Right lobe of liver (tissue), 6 donors: Measurements from ENCODE around the gene MFSD6. TPM values are rescaled to one million over a fixed set of nuclear protein-coding genes. Genes with fewer than 3 reads are reported as not detected.
"Not testable (repeated sequence)": the region's sequence is repeated elsewhere in the genome, so short reads cannot be mapped to it uniquely, and the experiment has no call there.

Experiments used
- ATAC-seq, 4 donors: fragments of 200-7000 bp; cut with Tn5 transposase; one replicate each; pipeline ENCODE4 v1.9.1; 2020; ENCODE audit warnings: mild to moderate bottlenecking in 4 of 4, moderate library complexity in 4 of 4
- DNase-seq, 3 donors: peaks; one replicate each; pipeline ENCODE4 v3.0.0-alpha.2; 2020
- H3K27ac ChIP-seq, 3 donors: fragments of 200-600 bp; one replicate each; pipeline ENCODE4 v1.8.0; 2022
- H3K27me3 ChIP-seq, 2 donors: fragments of 200-600 bp; one replicate each; pipeline ENCODE4 v1.8.0; 2022
- H3K36me3 ChIP-seq, 4 donors: fragments of 200-600 bp; sonication (generic) in 1 of 4; one replicate each; pipeline versions ENCODE4 v1.5.1 to v1.8.0; 2017 to 2022; ENCODE audit warnings: control low read depth in 1 of 4
- H3K4me1 ChIP-seq, 4 donors: fragments of 200-600 bp; sonication (generic) in 1 of 4; one replicate each; pipeline versions ENCODE4 v1.5.1 to v1.8.0; 2017 to 2022; ENCODE audit warnings: control low read depth in 1 of 4
- H3K4me3 ChIP-seq, 3 donors: fragments of 200-600 bp; one replicate each; pipeline ENCODE4 v1.8.0; 2022
- H3K9me3 ChIP-seq, 4 donors: fragments of 200-600 bp; sonication (generic) in 1 of 4; one replicate each; pipeline versions ENCODE4 v1.5.1 to v1.8.0; 2017 to 2022; ENCODE audit warnings: control low read depth in 1 of 4
- POLR2A ChIP-seq: fragments of 450-650 bp; IDR thresholded peaks from one replicate; pipeline ENCODE4 v1.6.1; 2017; ENCODE audit warnings: antibody characterized with exemption, mild to moderate bottlenecking
- WGBS: methylation state at CpG from one replicate; pipeline ENCODE4 v1.1.6; 2018; ENCODE audit warnings: low coverage, low lambda C conversion rate; ENCODE audit not compliant: insufficient coverage; ENCODE audit errors: missing lambda C conversion rate; 5-methylcytosine and 5-hydroxymethylcytosine counted together
- intact Hi-C, 2 donors: fragments of 100-400 bp; cut with DNase I; formaldehyde crosslinking; loops; one replicate each; pipeline versions ENCODE4 v1.11.2 to v1.14.1; 2022
- long read RNA-seq: library from polyadenylated mRNA; unstranded; transcript quantifications from one replicate; pipeline ENCODE4 v2.0.0, GENCODE V29; 2019
- total RNA-seq, 6 experiments: library from RNA; depleted of rRNA in 2 of 6; stranded (reverse); fragments of >200 nt in 2 of 6; fragmentation: NEBNext Ultra II Directional in 3 of 6; extraction: Animal tissue kit (Norgen Biotek cat#: 25700) in 3 of 6; gene quantifications; one replicate each; pipeline versions ENCODE4 v1.1.0 to v1.2.4, GENCODE V29; 2016 to 2023
- TF ChIP-seq, protein P1 (sequence below), 4 donors: fragments of 200-600 bp in 3 of 4; fragments of 450-650 bp in 1 of 4; IDR thresholded peaks; one replicate each; pipeline versions ENCODE4 v1.5.1 to v1.8.0; 2016 to 2022; ENCODE audit warnings: antibody characterized with exemption in 4 of 4, mild to moderate bottlenecking in 2 of 4
- donor health status: DM: no; HTN: yes; CAD: no.
- donor health status: DM: no; HTN: no; CAD: no.
- donor health status: DM: no; HTN: no; CAD: no.
- donor health status: DM: no; HTN: yes; CAD: no.
- donor health status: DM: no; HTN: yes; CAD: no.

Gene MFSD6
- total RNA-seq: 10 to 100 TPM in 1 of 6 experiments, 1 to 10 TPM in 5; 1.5 to 14.8 (median 4.1) TPM
- long read RNA-seq: 0 reads

GRCh38 chr2:190407662-190408537 is at the start of gene MFSD6:
Gene MFSD6, plus strand, starts transcription at chr2:190408355. Its CDS starts 27,675 bp downstream, at chr2:190436030.
- Histone ChIP-seq H3K27me3 (no peaks in the 10 kb centered on the region), H3K4me1 (peaks cover 0 to 8% (median 0%) of the 10 kb centered on the region in 4 donors), H3K9me3 (no peaks in the 10 kb centered on the region), H3K36me3 (no peaks in the 10 kb centered on the region), H3K27ac (peak within 1 kb of the TSS; percentile 11 to 57 (median 24)), H3K4me3 (peak within 1 kb of the TSS; percentile 56 to 76 (median 62))
- WGBS: 13% methylated on average over 19 of the region's 98 CpGs
- ATAC-seq (peak; percentile 84 to 89 (median 88)), DNase-seq (peak; percentile 63 to 73 (median 68))
- intact Hi-C loops: no loop called here
- TF ChIP-seq, protein P1, sequence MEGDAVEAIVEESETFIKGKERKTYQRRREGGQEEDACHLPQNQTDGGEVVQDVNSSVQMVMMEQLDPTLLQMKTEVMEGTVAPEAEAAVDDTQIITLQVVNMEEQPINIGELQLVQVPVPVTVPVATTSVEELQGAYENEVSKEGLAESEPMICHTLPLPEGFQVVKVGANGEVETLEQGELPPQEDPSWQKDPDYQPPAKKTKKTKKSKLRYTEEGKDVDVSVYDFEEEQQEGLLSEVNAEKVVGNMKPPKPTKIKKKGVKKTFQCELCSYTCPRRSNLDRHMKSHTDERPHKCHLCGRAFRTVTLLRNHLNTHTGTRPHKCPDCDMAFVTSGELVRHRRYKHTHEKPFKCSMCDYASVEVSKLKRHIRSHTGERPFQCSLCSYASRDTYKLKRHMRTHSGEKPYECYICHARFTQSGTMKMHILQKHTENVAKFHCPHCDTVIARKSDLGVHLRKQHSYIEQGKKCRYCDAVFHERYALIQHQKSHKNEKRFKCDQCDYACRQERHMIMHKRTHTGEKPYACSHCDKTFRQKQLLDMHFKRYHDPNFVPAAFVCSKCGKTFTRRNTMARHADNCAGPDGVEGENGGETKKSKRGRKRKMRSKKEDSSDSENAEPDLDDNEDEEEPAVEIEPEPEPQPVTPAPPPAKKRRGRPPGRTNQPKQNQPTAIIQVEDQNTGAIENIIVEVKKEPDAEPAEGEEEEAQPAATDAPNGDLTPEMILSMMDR (IDR thresholded peaks at IDR 0.05): peak in 2 of 4 donors; percentile 10 to 15
- no peak for TF ChIP-seq POLR2A

DNA sequence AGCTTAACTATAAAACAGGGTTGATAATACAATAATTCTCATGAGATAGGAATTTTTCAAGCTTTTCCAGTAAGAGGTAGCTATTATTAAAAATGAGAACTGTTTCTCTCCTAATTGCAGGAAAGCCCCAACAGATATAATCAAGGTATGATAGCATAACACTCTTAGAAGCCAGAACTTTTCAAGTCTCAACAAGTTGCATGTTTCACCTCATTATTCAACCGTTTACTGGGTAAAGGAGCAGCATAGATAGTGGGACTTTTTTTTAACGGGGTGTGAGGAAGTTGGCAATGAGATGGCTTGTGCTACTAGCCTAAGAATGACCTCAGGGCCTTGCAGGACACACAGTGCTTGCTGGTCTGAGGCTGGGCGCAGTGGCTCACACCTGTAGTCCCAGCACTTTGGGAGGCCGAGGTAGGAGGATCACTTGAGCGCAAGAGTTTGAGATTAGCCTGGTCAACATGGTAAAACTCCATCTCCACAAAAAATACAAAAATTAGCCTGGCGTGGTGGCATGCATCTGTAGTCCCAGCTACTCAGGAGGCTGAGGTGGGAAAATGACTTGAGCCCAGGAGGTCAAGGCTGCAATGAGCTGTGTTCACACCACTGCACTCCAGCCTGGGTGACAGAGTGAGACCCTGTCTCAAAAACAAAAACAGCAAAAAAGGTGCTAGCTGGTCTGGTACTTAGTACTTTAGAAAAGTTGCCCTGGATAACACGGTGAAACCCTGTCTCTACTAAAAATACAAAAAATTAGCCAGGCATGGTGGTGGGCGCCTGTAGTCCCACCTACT is 49.3 kb upstream of the MFSD6 start:
- H3K9me3 ChIP-seq, DNase-seq, intact Hi-C loops, H3K36me3 ChIP-seq, H3K27me3 ChIP-seq, H3K4me3 ChIP-seq: not testable (repeated sequence)
- 60% methylated on average over 7 of the region's 8 CpGs for WGBS
- Histone ChIP-seq H3K27ac (peak overlapping the region in 2 of 3 donors; percentile 51 to 61), H3K4me1 (peaks cover 0 to 44% (median 10%) of the 10 kb centered on the region in 4 donors)
- ATAC-seq: peak in 2 of 4 donors; percentile 6 to 15

DNA sequence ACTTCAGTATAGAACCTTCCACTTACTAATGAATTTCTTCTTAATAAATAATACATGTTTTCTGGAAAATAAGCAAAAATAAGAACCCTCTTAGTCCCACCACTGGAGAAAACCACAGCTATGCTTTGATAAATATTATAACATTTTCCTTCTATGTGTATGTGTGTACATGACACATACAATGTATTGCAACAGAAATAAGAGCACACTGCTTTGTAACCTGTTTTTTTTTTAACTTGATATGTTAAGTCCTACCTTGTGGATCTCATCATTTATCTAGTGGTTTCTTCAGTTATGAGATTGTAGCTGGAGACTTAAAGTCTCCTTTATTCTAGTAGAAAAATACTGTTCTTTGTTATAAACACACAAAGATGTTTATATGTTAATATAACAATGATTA is 47.6 kb upstream of the MFSD6 start:
- H3K27ac ChIP-seq: peak overlapping the region in 1 of 3 donors; percentile 61
- H3K9me3 ChIP-seq: no peaks in the 10 kb centered on the region
- ATAC-seq (no peak), DNase-seq (no peak)
- no peaks in the 10 kb centered on the region for H3K27me3 ChIP-seq
- intact Hi-C loops: no loop called here
- H3K4me3 ChIP-seq: no peak overlapping the region
- H3K36me3 ChIP-seq: no peaks in the 10 kb centered on the region
- H3K4me1 ChIP-seq: peaks cover 0 to 37% (median 7%) of the 10 kb centered on the region in 4 donors
- TF ChIP-seq, protein P1 (IDR thresholded peaks at IDR 0.05): no peak
- no peak for TF ChIP-seq POLR2A

- Histone ChIP-seq H3K27me3 (no peaks in the 10 kb centered on the region), H3K36me3 (no peaks in the 10 kb centered on the region), H3K4me1 (peaks cover 0 to 33% (median 7%) of the 10 kb centered on the region in 4 donors), H3K27ac (no peak overlapping the region), H3K9me3 (no peaks in the 10 kb centered on the region), H3K4me3 (no peak overlapping the region)
- TF ChIP-seq, protein P1 (IDR thresholded peaks at IDR 0.05): no peak
- no peak for TF ChIP-seq POLR2A
- ATAC-seq (no peak), DNase-seq (no peak)
- intact Hi-C loops: no loop called here
- WGBS: 90% methylated on average over 3 of the region's 3 CpGs
Measured at GRCh38 chr2:190360965-190361364, 47.2 kb upstream of the MFSD6 start.
